GM23338 (cell line): ENCODE measurements around the gene AP2B1. TPM values are rescaled to one million over a fixed set of nuclear protein-coding genes. Genes with fewer than 3 reads are reported as not detected.

Experiments used
- ATAC-seq: fragments of 200-7000 bp; cut with Tn5 transposase; 3 replicates; pipeline ENCODE4 v1.9.1; 2020
- DNase-seq: peaks from one replicate; pipeline ENCODE4 v3.0.0-alpha.2; 2015; ENCODE audit warnings: low spot score
- H2AFZ ChIP-seq: fragments of 200-600 bp; sonication (generic); 2 replicates; pipeline ENCODE4 v1.8.0; 2016; ENCODE audit warnings: antibody characterized with exemption, mild to moderate bottlenecking, moderate library complexity
- H3F3A ChIP-seq: fragments of 200-600 bp; sonication (generic); replicated peaks from 2 replicates; pipeline ENCODE4 v1.8.0; 2017; ENCODE audit warnings: antibody characterized with exemption, mixed run types, low read depth
- H3K27ac ChIP-seq: fragments of 200-600 bp; sonication (generic); 2 replicates; pipeline ENCODE4 v1.6.1; 2016; ENCODE audit warnings: low read depth
- H3K27me3 ChIP-seq: fragments of 200-600 bp; sonication (generic); 2 replicates; pipeline ENCODE4 v1.8.0; 2016; ENCODE audit warnings: mild to moderate bottlenecking, mixed run types, moderate library complexity; ENCODE audit not compliant: insufficient read depth
- H3K36me3 ChIP-seq: fragments of 200-600 bp; sonication (generic); 2 replicates; pipeline ENCODE4 v1.8.0; 2016; ENCODE audit warnings: mild to moderate bottlenecking; ENCODE audit not compliant: insufficient read depth
- H3K4me1 ChIP-seq: fragments of 200-600 bp; sonication (generic); 2 replicates; pipeline ENCODE4 v1.8.0; 2016; ENCODE audit warnings: mild to moderate bottlenecking, moderate library complexity; ENCODE audit not compliant: insufficient read depth
- H3K4me2 ChIP-seq: fragments of 200-600 bp; sonication (generic); 2 replicates; pipeline ENCODE4 v1.7.1; 2017; ENCODE audit warnings: mixed run types
- H3K4me3 ChIP-seq: fragments of 200-600 bp; sonication (generic); 2 replicates; pipeline ENCODE4 v1.6.1; 2016; ENCODE audit warnings: mixed run types
- H3K79me2 ChIP-seq: fragments of 200-600 bp; sonication (generic); replicated peaks from 2 replicates; pipeline ENCODE4 v1.8.0; 2017; ENCODE audit warnings: mild to moderate bottlenecking; ENCODE audit not compliant: insufficient read depth
- H3K9me2 ChIP-seq: fragments of 200-600 bp; sonication (generic); 2 replicates; pipeline ENCODE4 v1.8.0; 2017; ENCODE audit not compliant: insufficient read depth
- H4K20me1 ChIP-seq: fragments of 200-600 bp; sonication (generic); replicated peaks from 2 replicates; pipeline ENCODE4 v1.8.0; 2017; ENCODE audit warnings: mild to moderate bottlenecking; ENCODE audit not compliant: insufficient read depth
- H3K27ac Mint-ChIP-seq: 2 replicates; pipeline ENCODE4 v1.8.0; 2020; ENCODE audit warnings: inconsistent platforms, mild to moderate bottlenecking, moderate library complexity, mixed read lengths
- H3K27me3 Mint-ChIP-seq: 3 replicates; pipeline ENCODE4 v1.8.0; 2022; ENCODE audit warnings: low read depth, mild to moderate bottlenecking, moderate library complexity, mixed read lengths, inconsistent platforms; ENCODE audit not compliant: insufficient read depth, poor library complexity
- H3K36me3 Mint-ChIP-seq: 3 replicates; pipeline ENCODE4 v1.8.0; 2021; ENCODE audit warnings: low read depth, mild to moderate bottlenecking, inconsistent platforms, moderate library complexity, mixed read lengths
- H3K4me1 Mint-ChIP-seq: 3 replicates; pipeline ENCODE4 v1.8.0; 2020; ENCODE audit warnings: mild to moderate bottlenecking, inconsistent platforms, mixed read lengths
- H3K4me3 Mint-ChIP-seq: 3 replicates; pipeline ENCODE4 v1.8.0; 2021; ENCODE audit warnings: moderate library complexity, mild to moderate bottlenecking, inconsistent platforms, mixed read lengths
- H3K9me3 Mint-ChIP-seq: 3 replicates; pipeline ENCODE4 v1.8.0; 2020; ENCODE audit warnings: moderate library complexity, mild to moderate bottlenecking, inconsistent platforms, mixed read lengths
- CTCF ChIP-seq, 2 experiments: fragments of 200-600 bp in 1 of 2; sonication (generic) in 1 of 2; conservative IDR thresholded peaks; 2 replicates each; pipeline versions ENCODE4 v1.5.1 to v1.6.1; 2016 to 2017; ENCODE audit warnings: antibody characterized with exemption in 2 of 2, low read depth in 2 of 2, mild to moderate bottlenecking in 2 of 2, moderate library complexity in 1 of 2
- EZH2phosphoT487 ChIP-seq: fragments of 200-600 bp; sonication (generic); IDR thresholded peaks from one replicate; pipeline ENCODE4 v1.8.1; 2018; ENCODE audit warnings: antibody characterized with exemption; ENCODE audit not compliant: unreplicated experiment
- JUNB ChIP-seq: IDR thresholded peaks from one replicate; pipeline ENCODE4 v1.6.1; 2016; ENCODE audit warnings: antibody characterized with exemption; ENCODE audit not compliant: unreplicated experiment
- NANOG ChIP-seq: IDR thresholded peaks from 2 replicates; pipeline ENCODE4 v1.6.1; 2016; ENCODE audit warnings: antibody characterized with exemption, borderline replicate concordance
- REST ChIP-seq: IDR thresholded peaks from one replicate; pipeline ENCODE4 v1.6.1; 2018; ENCODE audit warnings: antibody characterized with exemption; ENCODE audit not compliant: unreplicated experiment
- ZNF114 ChIP-seq: fragments of 250-450 bp; sonication (Bioruptor Pico); IDR thresholded peaks from 2 replicates; pipeline ENCODE4 v1.5.0; 2020; ENCODE audit warnings: mild to moderate bottlenecking, moderate library complexity
- ZNF331 ChIP-seq: fragments of 250-450 bp; sonication (Bioruptor Pico); IDR thresholded peaks from 2 replicates; pipeline ENCODE4 v1.5.0; 2020; ENCODE audit warnings: low read depth, mild to moderate bottlenecking, moderate library complexity
- ZNF462 ChIP-seq: fragments of 250-450 bp; sonication (Bioruptor Pico); IDR thresholded peaks from 2 replicates; pipeline ENCODE4 v1.5.0; 2020; ENCODE audit warnings: mild to moderate bottlenecking, moderate library complexity
- polyA plus RNA-seq: library from polyadenylated mRNA; unstranded; fragments of >200 nt; fragmentation: Nextera tagmentation; extraction: Ambion mirVana; gene quantifications from 2 replicates; pipeline ENCODE4 v1.2.1, GENCODE V29; 2016
- total RNA-seq: library from RNA; depleted of rRNA; stranded (reverse); fragments of >200 nt; shearing (Covaris generic); gene quantifications from 2 replicates; pipeline ENCODE4 v1.2.3, GENCODE V29; 2014
- TF ChIP-seq, protein P1 (sequence below): IDR thresholded peaks from 2 replicates; pipeline ENCODE4 v1.6.1; 2016; ENCODE audit warnings: antibody characterized with exemption

AP2B1 gene
- total and polyA plus RNA-seq, 2 experiments from 2014 or later, result 89.7 to 144 TPM

GRCh38 chr17:35553310-35553709 is 33.8 kb upstream of the AP2B1 start:
- Histone ChIP-seq H3K9me2 (no peaks in the 10 kb centered on the region), H3K4me3 (no peak overlapping the region), H3K27ac (no peak overlapping the region), H3K36me3 (no peaks in the 10 kb centered on the region), H3K4me1 (no peaks in the 10 kb centered on the region), H3K79me2 (no peaks in the 10 kb centered on the region), H4K20me1 (no peaks in the 10 kb centered on the region), H3K27me3 (0 out of 2 replicates have a peak, but pooled peaks cover 7% of the 10 kb centered on the region), H3K4me2 (no peak overlapping the region), H3F3A (no peaks in the 10 kb centered on the region), H2AFZ (no peak overlapping the region)
- no peak for ATAC-seq
- no peak overlapping the region for H3K27ac Mint-ChIP-seq
- TF ChIP-seq ZNF462 (CRISPR knock-in tag), result no peak
- TF ChIP-seq NANOG, result no peak
- TF ChIP-seq, protein P1, sequence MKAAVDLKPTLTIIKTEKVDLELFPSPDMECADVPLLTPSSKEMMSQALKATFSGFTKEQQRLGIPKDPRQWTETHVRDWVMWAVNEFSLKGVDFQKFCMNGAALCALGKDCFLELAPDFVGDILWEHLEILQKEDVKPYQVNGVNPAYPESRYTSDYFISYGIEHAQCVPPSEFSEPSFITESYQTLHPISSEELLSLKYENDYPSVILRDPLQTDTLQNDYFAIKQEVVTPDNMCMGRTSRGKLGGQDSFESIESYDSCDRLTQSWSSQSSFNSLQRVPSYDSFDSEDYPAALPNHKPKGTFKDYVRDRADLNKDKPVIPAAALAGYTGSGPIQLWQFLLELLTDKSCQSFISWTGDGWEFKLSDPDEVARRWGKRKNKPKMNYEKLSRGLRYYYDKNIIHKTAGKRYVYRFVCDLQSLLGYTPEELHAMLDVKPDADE, result no peak
- TF ChIP-seq ZNF331 (CRISPR knock-in tag), result no peak
- TF ChIP-seq REST, result no peak
- no peak for TF ChIP-seq ZNF114 (CRISPR knock-in tag)
- no peak for TF ChIP-seq EZH2phosphoT487
- no peak for TF ChIP-seq JUNB
- no peak for TF ChIP-seq CTCF (conservative IDR thresholded peaks at IDR 0.05; ENCODE audit: low read depth in 2 of 2)
- peaks cover 3% of the 10 kb centered on the region for H3K27me3 Mint-ChIP-seq
- no peaks in the 10 kb centered on the region for H3K36me3 Mint-ChIP-seq
- no peaks in the 10 kb centered on the region for H3K9me3 Mint-ChIP-seq
- no peak overlapping the region for H3K4me3 Mint-ChIP-seq
- H3K4me1 Mint-ChIP-seq, result peaks cover 5% of the 10 kb centered on the region; the same call in 2 of the 3 replicates
- no peak for DNase-seq
